GM18526 (cell line): Measurements from ENCODE around the gene WDFY3.

Experiments used
- POLR2A ChIP-seq: IDR thresholded peaks from 3 replicates; pipeline ENCODE4 v1.6.1; 2011; ENCODE audit not compliant: insufficient read length; ENCODE audit errors: extremely low read depth

WDFY3 gene

GRCh38 chr4:84931274-84931673 lies 35.2 kb downstream of the WDFY3 start:
- no peak for TF ChIP-seq POLR2A

- TF ChIP-seq POLR2A = no peak
These were observed 38.4 kb downstream of the WDFY3 start for GRCh38 chr4:84928089-84928488.

GRCh38 chr4:84927428-84927827 lies 39.1 kb downstream of the WDFY3 start:
- TF ChIP-seq POLR2A = no peak

GRCh38 chr4:84925558-84925957 lies 40.9 kb downstream of the WDFY3 start:
- TF ChIP-seq POLR2A = no peak

GRCh38 chr4:84924434-84924833 lies 42.1 kb downstream of the WDFY3 start:
- no peak for TF ChIP-seq POLR2A

GRCh38 chr4:84920617-84921016 lies 45.9 kb downstream of the WDFY3 start:
- no peak for TF ChIP-seq POLR2A

- no peak for TF ChIP-seq POLR2A
These were observed 48.5 kb downstream of the WDFY3 start for GRCh38 chr4:84917869-84918600.

GRCh38 chr4:84917086-84917821 lies 49.2 kb downstream of the WDFY3 start:
- no peak for TF ChIP-seq POLR2A

GRCh38 chr4:84916227-84916626 lies 50.3 kb downstream of the WDFY3 start:
- TF ChIP-seq POLR2A = no peak

GRCh38 chr4:84915396-84915780 lies 51.1 kb downstream of the WDFY3 start:
- no peak for TF ChIP-seq POLR2A

- TF ChIP-seq POLR2A = no peak
These were observed 51.6 kb downstream of the WDFY3 start for GRCh38 chr4:84914686-84915395.

- TF ChIP-seq POLR2A = no peak
These were observed 53.3 kb downstream of the WDFY3 start for GRCh38 chr4:84913176-84913575.

- no peak for TF ChIP-seq POLR2A
These were observed 53.7 kb downstream of the WDFY3 start for GRCh38 chr4:84912741-84913140.

- no peak for TF ChIP-seq POLR2A
These were observed 57.6 kb downstream of the WDFY3 start for GRCh38 chr4:84908876-84909275.

- no peak for TF ChIP-seq POLR2A
These were observed 59.3 kb downstream of the WDFY3 start for GRCh38 chr4:84907145-84907544.

- no peak for TF ChIP-seq POLR2A
These were observed 60.8 kb downstream of the WDFY3 start for GRCh38 chr4:84905646-84906045.
